ENCODE measurements around the gene MPO. TPM values are rescaled to one million over a fixed set of nuclear protein-coding genes. Genes with fewer than 3 reads are reported as not detected.

The MPO gene
- total RNA-seq, 4 donors from 2014 or later, result not detected

GRCh38 chr17:58232707-58233156 lies 48.0 kb downstream of the MPO start:
- no peak overlapping the region for H3K4me3 ChIP-seq
- no peak for DNase-seq (ENCODE audit: low spot score in 2 of 2)
- H3K27me3 ChIP-seq, result peaks cover 0 to 60% of the 10 kb centered on the region in 2 donors
- no peak overlapping the region for H3K27ac ChIP-seq
- no peak for TF ChIP-seq POLR2A (IDR thresholded peaks at IDR 0.05)
- TF ChIP-seq EP300 (IDR thresholded peaks at IDR 0.05), result no peak
- TF ChIP-seq CTCF (IDR thresholded peaks at IDR 0.05), result no peak
- no peaks in the 10 kb centered on the region for H3K9me3 ChIP-seq
- no peaks in the 10 kb centered on the region for H3K36me3 ChIP-seq
- no peaks in the 10 kb centered on the region for H3K4me1 ChIP-seq
- 40 to 54% methylated on average over 12 of the region's 12 CpGs for WGBS, 2 donors

GRCh38 chr17:58231641-58232040 lies 49.1 kb downstream of the MPO start:
- Histone ChIP-seq H3K27ac (no peak overlapping the region), H3K27me3 (peaks cover 0 to 60% of the 10 kb centered on the region in 2 donors), H3K36me3 (no peaks in the 10 kb centered on the region), H3K4me1 (no peaks in the 10 kb centered on the region), H3K9me3 (no peaks in the 10 kb centered on the region), H3K4me3 (no peak overlapping the region)
- WGBS, 2 donors, result 27 to 32% methylated on average over 2 of the region's 2 CpGs
- no peak for TF ChIP-seq CTCF (IDR thresholded peaks at IDR 0.05)
- no peak for TF ChIP-seq POLR2A (IDR thresholded peaks at IDR 0.05)
- TF ChIP-seq EP300 (IDR thresholded peaks at IDR 0.05), result no peak
- no peak for DNase-seq (ENCODE audit: low spot score in 2 of 2)

- no peaks in the 10 kb centered on the region for H3K9me3 ChIP-seq
- no peak overlapping the region for H3K27ac ChIP-seq
- TF ChIP-seq POLR2A (IDR thresholded peaks at IDR 0.05) (no peak), EP300 (IDR thresholded peaks at IDR 0.05) (no peak), CTCF (IDR thresholded peaks at IDR 0.05) (no peak)
- 88 to 93% methylated on average over 4 of the region's 4 CpGs for WGBS, 2 donors
- H3K27me3 ChIP-seq, result peaks cover 0 to 42% of the 10 kb centered on the region in 2 donors
- DNase-seq (ENCODE audit: low spot score in 2 of 2), result no peak
- H3K4me1 ChIP-seq, result no peaks in the 10 kb centered on the region
- H3K4me3 ChIP-seq, result no peak overlapping the region
- no peaks in the 10 kb centered on the region for H3K36me3 ChIP-seq
Observed at GRCh38 chr17:58229881-58230280, 50.9 kb downstream of the MPO start.

- WGBS, 2 donors, result 29 to 44% methylated on average over 1 of the region's 1 CpG
- no peaks in the 10 kb centered on the region for H3K9me3 ChIP-seq
- no peak for TF ChIP-seq EP300 (IDR thresholded peaks at IDR 0.05)
- no peak for TF ChIP-seq POLR2A (IDR thresholded peaks at IDR 0.05)
- no peak for TF ChIP-seq CTCF (IDR thresholded peaks at IDR 0.05)
Observed at GRCh38 chr17:58229384-58229783, 51.4 kb downstream of the MPO start.

GRCh38 chr17:58228679-58229078 lies 52.1 kb downstream of the MPO start:
- Histone ChIP-seq H3K9me3 (no peaks in the 10 kb centered on the region), H3K27me3 (peaks cover 0 to 30% of the 10 kb centered on the region in 2 donors), H3K36me3 (no peaks in the 10 kb centered on the region), H3K4me3 (no peak overlapping the region), H3K4me1 (no peaks in the 10 kb centered on the region), H3K27ac (no peak overlapping the region)
- 33 to 37% methylated on average over 3 of the region's 3 CpGs for WGBS, 2 donors
- TF ChIP-seq POLR2A (IDR thresholded peaks at IDR 0.05) (no peak), CTCF (IDR thresholded peaks at IDR 0.05) (no peak), EP300 (IDR thresholded peaks at IDR 0.05) (no peak)
- no peak for DNase-seq (ENCODE audit: low spot score in 2 of 2)

More at GRCh38 chr17:58229384-58229783, 51.4 kb downstream of the MPO start:
- Histone ChIP-seq H3K4me3 (no peak overlapping the region), H3K36me3 (no peaks in the 10 kb centered on the region), H3K27me3 (peaks cover 0 to 37% of the 10 kb centered on the region in 2 donors), H3K27ac (no peak overlapping the region), H3K4me1 (no peaks in the 10 kb centered on the region)
- no peak for DNase-seq (ENCODE audit: low spot score in 2 of 2)

Measured in tibial nerve (tissue), 4 donors.